Globus pallidus (tissue), 1 donor: ENCODE results near the gene PRRC2B.
"Not testable (repeated sequence)": the region's sequence is repeated elsewhere in the genome, so short reads cannot be mapped to it uniquely, and the experiment has no call there.

ENCODE experiments used
- DNase-seq: peaks from one replicate; pipeline ENCODE4 v3.0.0-alpha.2; 2015; ENCODE audit warnings: low spot score

Gene PRRC2B

GRCh38 chr9:131386281-131386680 is 7.6 kb upstream of the PRRC2B start:
- DNase-seq: no peak

- no peak for DNase-seq
These were observed 6.5 kb upstream of the PRRC2B start for GRCh38 chr9:131387394-131387793.

GRCh38 chr9:131391020-131391419 is 2.9 kb upstream of the PRRC2B start:
- DNase-seq: no peak

DNA sequence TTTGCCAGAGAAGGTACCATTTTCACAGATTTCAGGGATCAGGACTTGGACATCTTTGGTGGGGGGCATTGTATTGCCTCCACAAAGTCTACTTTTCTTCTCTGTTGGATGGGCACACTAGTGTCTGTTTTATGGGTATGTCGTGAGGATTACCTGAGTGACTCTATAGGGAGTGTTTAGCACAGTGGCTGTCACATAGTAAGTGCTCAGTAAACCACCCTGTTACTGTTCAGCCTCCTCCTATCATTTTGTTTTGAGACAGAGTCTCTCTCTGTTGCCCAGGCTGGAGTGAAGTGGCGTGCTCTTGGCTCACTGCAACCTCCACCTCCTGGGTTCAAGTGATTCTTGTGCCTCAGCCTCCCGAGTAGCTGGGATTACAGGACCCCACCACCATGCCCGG is 2.4 kb upstream of the PRRC2B start:
- DNase-seq: no peak

GRCh38 chr9:131394464-131395156 is 724 bp downstream of the PRRC2B start:
- DNase-seq: no peak

- DNase-seq: no peak
These were observed 1.5 kb downstream of the PRRC2B start for GRCh38 chr9:131395157-131396098.

DNA sequence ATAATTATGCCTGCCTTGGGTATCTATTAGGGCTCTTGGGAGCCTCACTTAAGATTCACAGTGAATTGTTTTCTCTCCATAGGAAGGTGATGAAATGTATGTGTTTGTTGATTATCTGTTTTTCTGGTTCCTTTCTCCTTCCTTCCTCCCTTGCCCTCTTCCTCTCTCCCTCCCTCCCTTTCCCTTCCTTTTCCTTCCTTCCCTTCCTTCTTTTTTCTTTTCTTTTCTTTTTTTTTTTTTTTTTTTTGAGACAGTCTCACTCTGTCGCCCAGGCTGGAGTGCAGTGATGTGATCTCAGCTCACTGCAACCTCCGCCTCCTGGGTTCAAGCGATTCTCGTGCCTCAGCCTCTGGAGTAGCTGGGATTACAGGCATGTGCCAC is 2.2 kb downstream of the PRRC2B start:
- DNase-seq: not testable (repeated sequence)

GRCh38 chr9:131396626-131397025 is 2.7 kb downstream of the PRRC2B start:
- no peak for DNase-seq

DNA sequence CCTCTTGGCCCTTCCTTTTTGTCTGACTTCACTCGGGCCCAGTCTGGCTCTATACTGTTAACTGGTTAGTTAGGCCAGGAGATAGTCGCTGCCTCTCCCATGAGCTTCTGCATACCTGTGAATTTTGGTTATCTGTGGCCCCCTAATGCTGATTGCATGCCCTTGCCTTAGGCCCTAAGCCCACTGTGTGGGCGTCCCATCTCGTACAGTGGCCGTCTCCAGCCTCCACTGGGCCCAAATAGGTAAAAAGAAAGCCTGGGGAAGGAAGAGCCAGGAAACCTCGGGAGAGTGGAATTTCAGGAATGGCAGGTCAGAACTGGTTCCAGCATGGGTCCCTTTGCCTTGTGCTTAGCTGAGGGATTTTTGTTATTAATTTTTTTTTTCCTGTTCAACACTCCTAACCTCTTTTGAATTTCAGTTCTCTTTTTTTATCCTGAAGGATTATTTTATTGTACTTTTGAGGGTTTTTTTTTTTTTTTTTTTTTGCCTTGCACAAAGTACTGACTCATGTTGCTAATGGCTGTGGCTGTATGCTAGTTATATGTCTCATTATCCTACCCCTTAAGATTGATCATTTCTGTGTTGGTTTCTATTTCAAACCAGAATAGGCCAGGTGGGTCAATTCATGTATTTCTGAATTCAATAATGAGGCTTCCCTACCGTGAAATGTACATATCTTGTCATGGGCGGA is 3.4 kb downstream of the PRRC2B start:
- no peak for DNase-seq

GRCh38 chr9:131398204-131398603 is 4.3 kb downstream of the PRRC2B start:
- no peak for DNase-seq

DNA sequence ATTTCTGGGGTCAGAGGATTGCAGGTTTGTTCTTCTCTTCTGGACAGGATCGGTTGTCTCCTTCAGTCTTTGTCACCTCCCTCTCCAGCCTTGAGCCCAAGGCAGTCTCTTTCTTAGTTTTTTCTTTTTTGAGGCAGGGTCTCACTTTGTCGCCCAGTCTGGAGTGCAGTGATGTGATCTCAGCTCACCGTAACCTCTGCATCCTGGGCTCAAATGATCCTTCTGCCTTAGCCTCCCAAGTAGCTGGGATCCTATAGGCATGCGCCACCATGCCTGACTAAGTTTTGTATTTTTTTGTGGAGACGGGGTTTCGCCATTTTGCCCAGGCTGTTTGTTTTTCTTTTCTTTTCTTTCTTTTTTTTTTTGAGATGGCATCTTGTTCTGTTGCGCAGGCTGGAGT is 6.1 kb downstream of the PRRC2B start:
- DNase-seq: no peak

DNA sequence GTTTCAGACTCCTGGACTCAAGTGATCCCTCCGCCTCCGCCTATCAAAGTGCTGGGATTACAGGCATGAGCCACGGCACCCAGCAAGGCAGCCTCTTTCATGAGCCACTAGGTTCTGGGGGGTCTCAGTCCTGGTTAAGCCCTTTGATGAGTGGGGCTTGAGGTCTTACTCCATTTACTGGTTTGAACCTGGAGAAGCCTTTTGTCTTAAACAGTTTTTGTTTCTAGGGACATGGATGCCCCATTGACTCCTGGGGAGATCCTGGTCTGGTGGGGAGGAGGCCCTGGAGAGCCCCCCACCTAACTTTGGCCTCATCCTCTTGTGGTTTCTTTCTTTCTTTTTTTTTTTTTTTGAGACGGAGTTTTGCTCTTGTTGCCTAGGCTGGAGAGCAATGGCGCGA is 6.7 kb downstream of the PRRC2B start:
- no peak for DNase-seq

DNA sequence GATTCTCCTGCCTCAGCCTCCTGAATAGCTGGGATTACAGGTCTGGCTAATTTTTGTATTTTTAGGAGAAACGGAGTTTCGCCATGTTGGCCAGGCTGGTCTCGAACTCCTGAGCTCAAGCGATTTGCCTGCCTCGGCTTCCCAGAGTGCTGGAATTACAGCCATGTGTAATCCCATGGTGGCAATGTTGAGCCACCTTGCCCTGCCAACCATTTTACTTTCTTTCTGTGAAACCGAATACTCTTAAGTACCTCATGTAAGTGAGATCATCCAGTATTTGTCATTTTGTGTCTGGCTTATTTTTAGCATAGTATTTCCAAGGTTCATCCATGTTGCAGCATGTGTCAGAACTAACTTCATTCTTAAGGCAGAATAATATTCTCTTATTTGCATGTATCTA is 8.2 kb downstream of the PRRC2B start:
- no peak for DNase-seq

DNA sequence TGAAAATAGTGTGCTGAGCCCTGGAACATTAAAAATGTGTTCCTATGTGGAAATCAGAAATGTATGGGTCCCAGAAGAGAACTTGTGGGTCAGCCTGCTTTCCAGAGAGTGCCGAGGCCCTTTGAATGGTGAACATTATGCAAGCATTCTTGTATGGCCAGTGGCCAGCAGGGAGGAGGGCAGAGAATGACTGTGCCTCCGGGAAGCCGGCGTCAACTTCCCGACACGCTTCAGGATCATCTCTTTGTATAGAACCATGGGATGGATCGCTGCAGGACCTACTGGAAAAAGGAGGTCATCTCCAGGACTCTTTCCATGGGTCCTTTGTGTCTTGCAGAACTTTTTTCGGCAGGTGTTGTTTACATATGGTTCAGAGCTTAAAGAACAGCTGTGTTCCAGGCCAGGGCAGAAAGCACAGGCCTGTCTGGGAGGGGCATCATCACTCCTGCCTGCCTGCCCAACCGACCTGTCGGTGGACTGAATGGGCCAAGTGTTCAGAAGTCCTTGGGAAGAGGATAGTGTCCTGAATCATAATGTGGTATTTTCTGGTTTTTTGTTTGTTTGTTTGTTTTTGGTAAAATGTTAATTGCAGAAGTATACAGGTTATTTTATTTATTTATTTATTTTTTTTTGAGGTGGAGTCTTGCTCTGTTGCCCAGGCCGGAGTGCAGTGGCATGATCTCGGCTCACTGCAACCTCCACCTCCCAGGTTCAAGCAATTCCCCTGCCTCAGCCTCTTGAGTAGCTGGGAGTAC is 9.0 kb downstream of the PRRC2B start:
- peak; percentile 88 for DNase-seq

DNA sequence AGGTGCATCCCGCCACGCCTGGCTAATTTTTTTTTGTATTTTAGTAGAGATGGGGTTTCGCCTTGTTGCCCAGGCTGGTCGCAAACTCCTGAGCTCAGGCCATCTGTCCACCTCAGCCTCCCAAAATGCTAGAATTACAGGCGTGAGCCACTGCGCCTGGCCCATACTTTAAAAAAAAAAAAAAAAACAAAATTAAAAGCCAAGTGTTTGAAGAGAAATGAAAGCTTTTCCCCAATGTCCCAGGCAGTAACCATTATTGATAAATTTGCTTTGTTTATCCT is 9.5 kb downstream of the PRRC2B start:
- DNase-seq: no peak

- no peak for DNase-seq
These were observed 10.7 kb downstream of the PRRC2B start for GRCh38 chr9:131404581-131404980.

GRCh38 chr9:131404987-131405386 is 11.1 kb downstream of the PRRC2B start:
- peak; percentile 58 for DNase-seq

GRCh38 chr9:131405428-131405827 is 11.5 kb downstream of the PRRC2B start:
- DNase-seq: no peak

GRCh38 chr9:131405858-131406537 is 12.1 kb downstream of the PRRC2B start:
- no peak for DNase-seq

GRCh38 chr9:131406563-131407436 is 12.9 kb downstream of the PRRC2B start:
- DNase-seq: no peak
